Measurements from ENCODE around the gene GPR84.

Gene GPR84

DNA sequence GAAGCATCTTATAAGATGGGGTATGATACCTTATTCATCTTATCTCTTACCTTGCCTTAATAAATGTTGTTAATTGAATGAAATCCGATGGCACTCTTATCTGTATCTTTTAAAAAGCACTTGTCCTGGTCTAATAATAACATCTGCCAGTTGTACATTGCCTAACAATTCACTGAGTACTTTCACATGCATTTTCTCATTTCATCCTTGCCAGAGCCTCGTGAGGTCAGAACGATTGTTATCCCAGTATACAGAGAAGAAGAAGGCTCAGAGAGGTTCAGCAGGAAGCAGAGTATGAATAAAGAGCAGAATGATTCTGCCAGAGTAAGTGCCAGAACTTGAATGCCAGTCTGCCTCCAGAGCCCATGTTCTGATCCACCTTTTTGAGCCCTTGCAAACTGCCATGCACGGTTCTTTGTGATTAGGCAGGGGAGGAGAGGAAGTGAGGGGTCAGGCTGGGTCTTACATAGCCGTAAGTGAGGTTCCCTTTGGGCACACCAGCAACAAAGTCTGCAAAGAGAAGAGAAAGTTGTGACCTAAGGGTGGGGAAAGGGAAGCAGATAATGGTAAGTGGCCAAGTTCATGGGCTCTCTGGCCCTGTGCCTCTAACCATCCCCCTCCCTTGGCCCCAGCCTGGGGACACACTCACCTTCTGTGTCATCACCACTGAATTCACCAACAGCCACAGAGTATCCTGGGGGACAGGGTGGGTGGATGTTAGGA lies 43.1 kb upstream of the GPR84 start:
- TF ChIP-seq, protein P1, sequence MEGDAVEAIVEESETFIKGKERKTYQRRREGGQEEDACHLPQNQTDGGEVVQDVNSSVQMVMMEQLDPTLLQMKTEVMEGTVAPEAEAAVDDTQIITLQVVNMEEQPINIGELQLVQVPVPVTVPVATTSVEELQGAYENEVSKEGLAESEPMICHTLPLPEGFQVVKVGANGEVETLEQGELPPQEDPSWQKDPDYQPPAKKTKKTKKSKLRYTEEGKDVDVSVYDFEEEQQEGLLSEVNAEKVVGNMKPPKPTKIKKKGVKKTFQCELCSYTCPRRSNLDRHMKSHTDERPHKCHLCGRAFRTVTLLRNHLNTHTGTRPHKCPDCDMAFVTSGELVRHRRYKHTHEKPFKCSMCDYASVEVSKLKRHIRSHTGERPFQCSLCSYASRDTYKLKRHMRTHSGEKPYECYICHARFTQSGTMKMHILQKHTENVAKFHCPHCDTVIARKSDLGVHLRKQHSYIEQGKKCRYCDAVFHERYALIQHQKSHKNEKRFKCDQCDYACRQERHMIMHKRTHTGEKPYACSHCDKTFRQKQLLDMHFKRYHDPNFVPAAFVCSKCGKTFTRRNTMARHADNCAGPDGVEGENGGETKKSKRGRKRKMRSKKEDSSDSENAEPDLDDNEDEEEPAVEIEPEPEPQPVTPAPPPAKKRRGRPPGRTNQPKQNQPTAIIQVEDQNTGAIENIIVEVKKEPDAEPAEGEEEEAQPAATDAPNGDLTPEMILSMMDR (IDR thresholded peaks at IDR 0.05; ENCODE audit: insufficient read depth, missing control alignments), result no peak
- no peak for FAIRE-seq

DNA sequence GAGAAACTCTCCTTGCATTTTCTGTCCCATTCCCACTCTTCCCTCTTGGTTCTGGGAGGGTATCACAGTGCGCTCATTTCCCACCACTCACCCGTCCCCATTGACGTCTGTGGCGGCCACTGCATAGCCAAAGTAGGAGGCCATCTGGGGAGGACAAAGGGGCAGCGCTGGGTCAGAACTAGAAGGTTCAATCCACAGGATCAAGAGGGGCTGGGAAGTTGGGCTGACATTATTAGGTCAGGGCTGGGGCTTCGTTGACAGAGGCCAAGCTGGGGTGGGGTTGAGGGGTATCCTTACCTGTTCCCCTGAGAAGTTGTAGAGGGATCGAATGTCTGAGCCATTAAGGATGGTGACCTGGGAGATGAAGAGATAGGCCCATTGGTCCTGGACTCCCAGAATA lies 41.3 kb upstream of the GPR84 start:
- DNase-seq (ENCODE audit: insufficient read length, low spot score) (no peak), FAIRE-seq (no peak)
- TF ChIP-seq, protein P1 (IDR thresholded peaks at IDR 0.05; ENCODE audit: insufficient read depth, missing control alignments), result no peak

More for the DNA sequence above, 43.1 kb upstream of the GPR84 start:
- DNase-seq (ENCODE audit: insufficient read length, low spot score), result no peak

DNA sequence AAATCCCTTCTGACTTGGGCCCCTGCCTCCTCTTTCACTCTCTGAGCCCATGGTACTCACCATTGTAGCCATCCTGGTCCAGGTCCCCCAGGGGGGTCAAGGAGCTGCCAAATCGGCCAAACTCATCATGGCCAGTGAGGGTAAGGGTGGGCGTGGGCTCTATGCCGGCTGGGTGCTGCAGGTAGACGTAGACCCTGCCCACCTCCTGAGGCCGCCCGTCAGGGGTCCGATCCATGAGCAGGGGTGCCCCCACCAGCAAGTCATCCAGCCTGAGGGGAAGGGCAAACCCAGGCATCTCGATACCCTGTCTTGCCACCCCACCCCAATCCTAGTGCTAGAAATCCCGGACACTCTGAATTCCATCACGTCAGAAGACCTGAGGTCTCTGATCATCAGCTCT lies 40.8 kb upstream of the GPR84 start:
- TF ChIP-seq, protein P1 (IDR thresholded peaks at IDR 0.05; ENCODE audit: insufficient read depth, missing control alignments), result no peak
- no peak for DNase-seq (ENCODE audit: insufficient read length, low spot score)
- no peak for FAIRE-seq

DNA sequence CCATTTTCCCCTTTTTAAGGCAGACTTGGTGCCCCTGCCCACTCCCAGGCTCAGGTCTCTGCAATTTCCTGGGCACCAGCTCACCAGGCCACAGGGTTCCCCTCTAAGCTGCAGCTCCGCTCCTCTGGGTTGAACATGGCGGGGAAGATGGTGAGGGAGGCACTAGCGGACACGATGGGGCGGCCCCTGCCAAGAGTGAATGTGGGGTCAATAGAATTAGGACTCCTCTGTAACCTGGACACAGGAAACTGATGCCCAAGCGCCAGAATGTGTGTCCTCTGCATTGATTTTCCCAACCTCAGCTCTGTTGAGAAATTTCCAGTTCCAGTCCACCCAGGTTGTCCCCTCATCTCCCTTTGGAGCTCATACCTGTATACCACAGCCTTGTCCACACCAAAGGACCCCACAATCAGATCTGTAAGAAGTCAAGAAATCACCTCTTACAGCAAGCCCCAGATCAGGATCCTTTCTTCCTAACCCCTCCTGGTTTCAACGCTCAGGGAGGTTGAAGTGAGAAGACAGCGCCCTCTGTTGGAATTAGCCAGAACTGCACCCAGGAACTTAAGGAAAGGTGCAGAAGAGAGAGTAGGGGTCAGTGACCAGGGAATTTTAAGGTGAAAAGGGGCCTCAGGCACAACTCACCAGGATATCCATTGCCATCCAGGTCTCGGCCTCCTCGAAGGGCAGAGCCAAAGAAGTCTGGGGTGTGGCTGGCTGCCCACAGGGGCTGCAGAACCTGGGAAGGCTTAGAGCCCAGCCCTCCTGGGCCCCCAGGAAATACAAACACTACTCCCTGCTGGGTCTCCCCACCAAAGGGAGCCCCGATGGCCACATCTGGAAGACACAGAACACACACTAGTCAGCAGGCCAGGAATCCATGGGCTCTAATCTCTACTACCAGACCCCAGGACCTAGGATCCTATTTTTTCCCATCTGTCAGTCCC lies 40.0 kb upstream of the GPR84 start:
- FAIRE-seq, result no peak
- no peak for DNase-seq (ENCODE audit: insufficient read length, low spot score)
- TF ChIP-seq, protein P1 (IDR thresholded peaks at IDR 0.05; ENCODE audit: insufficient read depth, missing control alignments), result peak; percentile 86

DNA sequence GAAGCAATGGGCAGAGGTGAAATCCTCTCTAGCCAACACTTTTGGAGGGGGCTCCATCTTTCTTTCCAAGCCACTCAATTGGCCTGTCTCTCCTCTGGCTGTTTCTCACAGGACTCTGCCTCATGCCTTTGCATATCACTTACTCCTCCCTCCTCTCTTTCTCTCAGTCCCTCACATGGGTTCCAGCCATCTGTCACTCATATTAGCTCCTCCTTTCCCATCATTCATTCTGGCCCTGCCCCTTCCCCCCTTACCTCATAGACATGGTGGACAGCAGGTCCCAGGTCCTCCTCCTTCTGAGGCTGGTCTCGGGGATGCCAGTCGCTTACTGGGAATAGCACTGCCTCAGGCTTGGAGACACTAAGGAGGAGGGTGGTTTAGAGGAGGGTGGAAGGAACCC lies 36.8 kb upstream of the GPR84 start:
- TF ChIP-seq, protein P1 (IDR thresholded peaks at IDR 0.05; ENCODE audit: insufficient read depth, missing control alignments), result no peak
- DNase-seq (ENCODE audit: insufficient read length, low spot score) (no peak), FAIRE-seq (no peak)

DNA sequence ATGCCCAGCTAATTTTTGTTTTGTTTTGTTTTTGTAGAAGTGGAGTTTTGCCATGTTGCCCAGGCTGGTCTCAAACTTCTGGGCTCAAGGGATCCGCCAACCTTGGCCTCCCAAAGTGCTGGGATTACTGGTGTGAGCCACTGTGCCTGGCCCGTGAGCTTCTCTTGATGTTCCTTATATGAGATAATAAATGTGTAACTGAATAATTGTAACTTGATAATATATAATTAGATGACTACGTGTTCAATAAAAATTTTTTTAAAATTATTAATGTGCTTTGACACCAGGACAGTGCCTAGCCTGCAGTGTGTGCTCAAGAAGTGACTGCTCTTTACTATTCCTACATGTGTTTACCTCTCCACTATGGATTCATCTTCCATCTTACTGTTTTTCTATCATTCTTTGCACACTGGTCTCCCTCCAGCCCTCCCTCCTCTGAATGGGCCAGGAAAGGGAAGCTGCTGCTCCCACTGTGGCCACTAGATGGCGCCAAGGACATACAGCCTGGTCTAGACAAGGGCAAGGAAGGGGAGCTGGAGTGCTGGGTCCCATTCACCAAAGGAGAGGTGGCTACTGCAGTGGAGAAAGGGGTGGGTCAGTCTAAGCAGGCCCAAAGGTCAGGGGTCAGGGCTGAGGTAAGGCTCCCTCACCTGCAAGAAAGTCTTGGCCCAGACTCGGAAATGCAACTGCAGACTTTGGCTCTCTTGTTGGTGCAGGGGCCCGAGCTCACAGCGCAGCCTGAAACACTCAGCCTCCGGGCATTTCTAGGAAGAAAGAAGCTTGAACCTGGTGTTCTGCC lies 34.9 kb upstream of the GPR84 start:
- TF ChIP-seq, protein P1 (IDR thresholded peaks at IDR 0.05; ENCODE audit: insufficient read depth, missing control alignments), result peak; percentile 99
- FAIRE-seq (no peak), DNase-seq (ENCODE audit: insufficient read length, low spot score) (peak; percentile 87)
